ENCODE results near the gene PDZD2. TPM values are rescaled to one million over a fixed set of nuclear protein-coding genes. Genes with fewer than 3 reads are reported as not detected.

The PDZD2 gene
- total and polyA plus RNA-seq, 2 experiments from 2014 or later, result 8.3 to 16.9 TPM

DNA sequence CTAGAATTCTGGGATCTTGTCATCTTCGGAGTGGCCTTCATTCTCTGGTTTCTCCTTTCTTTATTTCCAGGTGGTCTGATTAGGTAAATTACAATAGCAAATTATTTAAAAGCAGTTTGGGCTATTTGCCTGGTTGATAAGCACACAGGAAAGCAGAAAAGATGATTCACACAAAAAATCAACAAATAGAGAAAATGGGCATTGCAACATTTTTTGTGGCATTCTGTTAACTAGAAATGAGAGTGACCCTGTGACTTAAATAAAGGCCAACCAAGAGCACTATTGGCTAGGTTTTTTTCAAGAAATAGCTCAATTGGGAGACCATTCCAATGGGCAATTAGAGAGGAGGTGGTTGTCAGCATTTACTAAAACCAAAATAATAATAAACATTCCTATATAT, 6.5 kb upstream of the PDZD2 start:
- ATAC-seq, result no peak
- no peaks in the 10 kb centered on the region for H3K36me3 Mint-ChIP-seq (ENCODE audit: low read depth)
- Histone ChIP-seq H3K9me2 (ENCODE audit: insufficient read depth) (no peaks in the 10 kb centered on the region; the same call in 1 of the 2 replicates), H3K27me3 (ENCODE audit: insufficient read depth) (no peaks in the 10 kb centered on the region), H3K4me3 (no peak overlapping the region), H3K4me1 (ENCODE audit: insufficient read depth) (peaks cover 15% of the 10 kb centered on the region), H3K36me3 (ENCODE audit: insufficient read depth) (no peaks in the 10 kb centered on the region), H4K20me1 (replicated peaks; ENCODE audit: insufficient read depth) (no peaks in the 10 kb centered on the region), H2AFZ (no peak overlapping the region), H3F3A (replicated peaks; ENCODE audit: low read depth) (no peaks in the 10 kb centered on the region), H3K4me2 (no peak overlapping the region), H3K79me2 (replicated peaks; ENCODE audit: insufficient read depth) (no peaks in the 10 kb centered on the region), H3K27ac (ENCODE audit: low read depth) (no peak overlapping the region)
- H3K27me3 Mint-ChIP-seq (ENCODE audit: insufficient read depth, low read depth, poor library complexity), result no peaks in the 10 kb centered on the region
- no peaks in the 10 kb centered on the region for H3K9me3 Mint-ChIP-seq
- H3K4me3 Mint-ChIP-seq, result no peak overlapping the region
- H3K27ac Mint-ChIP-seq, result no peak overlapping the region
- no peak for TF ChIP-seq EZH2 (IDR thresholded peaks at IDR 0.05; ENCODE audit: low read depth, unreplicated experiment)
- TF ChIP-seq, protein P1, sequence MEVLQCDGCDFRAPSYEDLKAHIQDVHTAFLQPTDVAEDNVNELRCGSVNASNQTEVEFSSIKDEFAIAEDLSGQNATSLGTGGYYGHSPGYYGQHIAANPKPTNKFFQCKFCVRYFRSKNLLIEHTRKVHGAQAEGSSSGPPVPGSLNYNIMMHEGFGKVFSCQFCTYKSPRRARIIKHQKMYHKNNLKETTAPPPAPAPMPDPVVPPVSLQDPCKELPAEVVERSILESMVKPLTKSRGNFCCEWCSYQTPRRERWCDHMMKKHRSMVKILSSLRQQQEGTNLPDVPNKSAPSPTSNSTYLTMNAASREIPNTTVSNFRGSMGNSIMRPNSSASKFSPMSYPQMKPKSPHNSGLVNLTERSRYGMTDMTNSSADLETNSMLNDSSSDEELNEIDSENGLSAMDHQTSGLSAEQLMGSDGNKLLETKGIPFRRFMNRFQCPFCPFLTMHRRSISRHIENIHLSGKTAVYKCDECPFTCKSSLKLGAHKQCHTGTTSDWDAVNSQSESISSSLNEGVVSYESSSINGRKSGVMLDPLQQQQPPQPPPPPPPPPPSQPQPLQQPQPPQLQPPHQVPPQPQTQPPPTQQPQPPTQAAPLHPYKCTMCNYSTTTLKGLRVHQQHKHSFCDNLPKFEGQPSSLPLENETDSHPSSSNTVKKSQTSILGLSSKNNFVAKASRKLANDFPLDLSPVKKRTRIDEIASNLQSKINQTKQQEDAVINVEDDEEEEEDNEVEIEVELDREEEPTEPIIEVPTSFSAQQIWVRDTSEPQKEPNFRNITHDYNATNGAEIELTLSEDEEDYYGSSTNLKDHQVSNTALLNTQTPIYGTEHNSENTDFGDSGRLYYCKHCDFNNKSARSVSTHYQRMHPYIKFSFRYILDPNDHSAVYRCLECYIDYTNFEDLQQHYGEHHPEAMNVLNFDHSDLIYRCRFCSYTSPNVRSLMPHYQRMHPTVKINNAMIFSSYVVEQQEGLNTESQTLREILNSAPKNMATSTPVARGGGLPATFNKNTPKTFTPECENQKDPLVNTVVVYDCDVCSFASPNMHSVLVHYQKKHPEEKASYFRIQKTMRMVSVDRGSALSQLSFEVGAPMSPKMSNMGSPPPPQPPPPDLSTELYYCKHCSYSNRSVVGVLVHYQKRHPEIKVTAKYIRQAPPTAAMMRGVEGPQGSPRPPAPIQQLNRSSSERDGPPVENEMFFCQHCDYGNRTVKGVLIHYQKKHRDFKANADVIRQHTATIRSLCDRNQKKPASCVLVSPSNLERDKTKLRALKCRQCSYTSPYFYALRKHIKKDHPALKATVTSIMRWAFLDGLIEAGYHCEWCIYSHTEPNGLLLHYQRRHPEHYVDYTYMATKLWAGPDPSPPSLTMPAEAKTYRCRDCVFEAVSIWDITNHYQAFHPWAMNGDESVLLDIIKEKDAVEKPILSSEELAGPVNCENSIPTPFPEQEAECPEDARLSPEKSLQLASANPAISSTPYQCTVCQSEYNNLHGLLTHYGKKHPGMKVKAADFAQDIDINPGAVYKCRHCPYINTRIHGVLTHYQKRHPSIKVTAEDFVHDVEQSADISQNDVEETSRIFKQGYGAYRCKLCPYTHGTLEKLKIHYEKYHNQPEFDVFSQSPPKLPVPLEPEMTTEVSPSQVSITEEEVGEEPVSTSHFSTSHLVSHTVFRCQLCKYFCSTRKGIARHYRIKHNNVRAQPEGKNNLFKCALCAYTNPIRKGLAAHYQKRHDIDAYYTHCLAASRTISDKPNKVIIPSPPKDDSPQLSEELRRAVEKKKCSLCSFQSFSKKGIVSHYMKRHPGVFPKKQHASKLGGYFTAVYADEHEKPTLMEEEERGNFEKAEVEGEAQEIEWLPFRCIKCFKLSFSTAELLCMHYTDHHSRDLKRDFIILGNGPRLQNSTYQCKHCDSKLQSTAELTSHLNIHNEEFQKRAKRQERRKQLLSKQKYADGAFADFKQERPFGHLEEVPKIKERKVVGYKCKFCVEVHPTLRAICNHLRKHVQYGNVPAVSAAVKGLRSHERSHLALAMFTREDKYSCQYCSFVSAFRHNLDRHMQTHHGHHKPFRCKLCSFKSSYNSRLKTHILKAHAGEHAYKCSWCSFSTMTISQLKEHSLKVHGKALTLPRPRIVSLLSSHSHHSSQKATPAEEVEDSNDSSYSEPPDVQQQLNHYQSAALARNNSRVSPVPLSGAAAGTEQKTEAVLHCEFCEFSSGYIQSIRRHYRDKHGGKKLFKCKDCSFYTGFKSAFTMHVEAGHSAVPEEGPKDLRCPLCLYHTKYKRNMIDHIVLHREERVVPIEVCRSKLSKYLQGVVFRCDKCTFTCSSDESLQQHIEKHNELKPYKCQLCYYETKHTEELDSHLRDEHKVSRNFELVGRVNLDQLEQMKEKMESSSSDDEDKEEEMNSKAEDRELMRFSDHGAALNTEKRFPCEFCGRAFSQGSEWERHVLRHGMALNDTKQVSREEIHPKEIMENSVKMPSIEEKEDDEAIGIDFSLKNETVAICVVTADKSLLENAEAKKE (CRISPR knock-in tag; IDR thresholded peaks at IDR 0.05), result no peak
- TF ChIP-seq POLR2AphosphoS5 (IDR thresholded peaks at IDR 0.05; ENCODE audit: low read depth), result no peak
- no peak for TF ChIP-seq STAT1 (IDR thresholded peaks at IDR 0.05; ENCODE audit: unreplicated experiment)
- no peak for DNase-seq (ENCODE audit: low spot score)
- H3K4me1 Mint-ChIP-seq, result peaks cover 8% of the 10 kb centered on the region; the same call in 2 of the 3 replicates

DNA sequence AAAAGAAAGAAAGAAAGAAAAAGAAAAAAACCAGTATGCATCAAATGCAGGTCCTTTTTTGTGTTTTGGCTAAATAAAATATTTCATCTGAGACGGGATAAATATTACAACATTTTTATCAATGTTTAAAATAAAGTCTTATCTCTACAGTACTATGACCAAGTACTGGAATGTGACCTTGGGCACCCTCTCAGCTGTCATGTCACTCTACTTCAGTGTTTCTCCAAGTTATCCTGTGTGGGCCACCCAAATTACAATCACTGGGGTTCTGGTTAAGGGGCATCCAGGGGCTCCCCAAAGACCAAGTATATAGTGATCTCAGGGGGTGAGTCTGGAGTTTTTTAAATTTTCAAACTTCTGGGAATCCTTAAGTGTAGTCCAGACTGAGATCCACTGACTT, 3.5 kb upstream of the PDZD2 start:
- Histone ChIP-seq H3K4me3 (no peak overlapping the region), H3K4me2 (no peak overlapping the region), H3K36me3 (ENCODE audit: insufficient read depth) (no peaks in the 10 kb centered on the region), H4K20me1 (replicated peaks; ENCODE audit: insufficient read depth) (peaks cover 5% of the 10 kb centered on the region; the same call in 1 of the 2 replicates), H3K27me3 (ENCODE audit: insufficient read depth) (peaks cover 8% of the 10 kb centered on the region), H2AFZ (peak overlapping the region; percentile 29; the same call in 1 of the 2 replicates), H3K79me2 (replicated peaks; ENCODE audit: insufficient read depth) (no peaks in the 10 kb centered on the region), H3K9me2 (ENCODE audit: insufficient read depth) (no peaks in the 10 kb centered on the region; the same call in 1 of the 2 replicates), H3K27ac (ENCODE audit: low read depth) (no peak overlapping the region), H3F3A (replicated peaks; ENCODE audit: low read depth) (peaks cover 6% of the 10 kb centered on the region; the same call in 1 of the 2 replicates), H3K4me1 (ENCODE audit: insufficient read depth) (peaks cover 27% of the 10 kb centered on the region)
- H3K36me3 Mint-ChIP-seq (ENCODE audit: low read depth), result no peaks in the 10 kb centered on the region
- ATAC-seq, result no peak
- no peak for DNase-seq (ENCODE audit: low spot score)
- peaks cover 4% of the 10 kb centered on the region for H3K27me3 Mint-ChIP-seq (ENCODE audit: insufficient read depth, low read depth, poor library complexity)
- H3K9me3 Mint-ChIP-seq, result no peaks in the 10 kb centered on the region
- TF ChIP-seq JUNB (IDR thresholded peaks at IDR 0.05; ENCODE audit: unreplicated experiment) (no peak), ZNF114 (CRISPR knock-in tag; IDR thresholded peaks at IDR 0.05) (no peak), CREB1 (CRISPR knock-in tag; IDR thresholded peaks at IDR 0.05; ENCODE audit: low read depth) (no peak), ZNF331 (CRISPR knock-in tag; IDR thresholded peaks at IDR 0.05; ENCODE audit: low read depth) (no peak), EZH2 (IDR thresholded peaks at IDR 0.05; ENCODE audit: low read depth, unreplicated experiment) (no peak), STAT1 (IDR thresholded peaks at IDR 0.05; ENCODE audit: unreplicated experiment) (no peak), REST (IDR thresholded peaks at IDR 0.05; ENCODE audit: unreplicated experiment) (no peak)
- TF ChIP-seq, protein P2, sequence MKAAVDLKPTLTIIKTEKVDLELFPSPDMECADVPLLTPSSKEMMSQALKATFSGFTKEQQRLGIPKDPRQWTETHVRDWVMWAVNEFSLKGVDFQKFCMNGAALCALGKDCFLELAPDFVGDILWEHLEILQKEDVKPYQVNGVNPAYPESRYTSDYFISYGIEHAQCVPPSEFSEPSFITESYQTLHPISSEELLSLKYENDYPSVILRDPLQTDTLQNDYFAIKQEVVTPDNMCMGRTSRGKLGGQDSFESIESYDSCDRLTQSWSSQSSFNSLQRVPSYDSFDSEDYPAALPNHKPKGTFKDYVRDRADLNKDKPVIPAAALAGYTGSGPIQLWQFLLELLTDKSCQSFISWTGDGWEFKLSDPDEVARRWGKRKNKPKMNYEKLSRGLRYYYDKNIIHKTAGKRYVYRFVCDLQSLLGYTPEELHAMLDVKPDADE (IDR thresholded peaks at IDR 0.05), result no peak
- H3K4me1 Mint-ChIP-seq, result peaks cover 19% of the 10 kb centered on the region; the same call in 2 of the 3 replicates
- H3K4me3 Mint-ChIP-seq, result no peak overlapping the region
- no peak overlapping the region for H3K27ac Mint-ChIP-seq

All from GM23338 (cell line).